HG02798 (cell line): ENCODE measurements around the gene MAPKAPK3.
"Not testable (repeated sequence)": the region's sequence is repeated elsewhere in the genome, so short reads cannot be mapped to it uniquely, and the experiment has no call there.

ENCODE experiments used
- ATAC-seq: cut with Tn5 transposase; IDR thresholded peaks from one replicate; pipeline ENCODE4 v1.9.1; 2021; ENCODE audit warnings: mild to moderate bottlenecking; ENCODE audit not compliant: unreplicated experiment, poor library complexity

Gene MAPKAPK3

DNA sequence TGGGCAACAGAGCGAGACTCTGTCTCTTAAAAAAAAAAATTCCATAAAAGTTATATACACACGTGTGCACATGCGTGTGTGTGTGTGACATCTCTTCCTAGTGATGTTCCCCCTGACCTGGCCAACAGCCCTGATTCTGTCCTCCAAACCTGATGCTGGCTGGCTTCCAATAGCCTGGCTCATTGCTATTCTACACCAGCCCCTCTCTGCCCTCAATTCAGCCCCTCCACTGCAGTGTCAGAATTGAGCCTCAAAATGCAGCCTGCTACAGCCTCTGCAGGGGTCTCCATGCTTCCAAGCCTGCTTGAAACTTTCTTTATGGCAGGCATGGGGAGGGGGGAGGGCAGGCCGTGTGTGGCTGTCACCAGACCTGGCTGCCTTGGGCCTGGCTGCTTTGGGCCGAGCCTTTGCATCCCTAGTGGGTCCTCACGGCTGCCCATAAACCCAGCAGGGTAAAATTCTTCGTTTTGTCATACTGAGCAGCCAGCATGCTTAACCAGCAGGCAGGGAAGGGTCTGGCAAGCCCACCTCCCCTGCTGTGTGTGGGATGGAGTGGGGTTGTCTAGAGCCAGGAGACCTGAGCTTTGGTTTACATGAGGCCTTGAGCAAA, 35.1 kb downstream of the MAPKAPK3 start:
- no peak for ATAC-seq

DNA sequence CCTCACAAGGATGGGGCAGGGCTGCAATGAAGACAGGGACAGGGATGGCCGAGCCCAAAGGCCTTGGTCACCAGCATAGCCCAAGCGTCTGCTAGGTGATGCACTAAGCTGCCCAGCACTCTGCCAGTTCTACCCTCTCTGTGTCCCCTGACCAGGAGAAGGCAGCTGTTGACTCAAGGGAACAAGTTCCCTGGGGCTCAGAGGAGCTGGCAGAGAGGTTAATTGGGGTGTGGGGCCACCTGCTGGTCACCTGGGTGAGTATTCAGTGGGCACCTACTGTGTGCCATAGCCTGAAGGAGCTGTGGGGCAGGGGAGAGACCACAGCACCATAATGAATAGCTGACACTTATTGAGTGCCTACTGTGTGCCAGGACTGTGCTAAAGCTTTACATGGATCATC, 35.8 kb downstream of the MAPKAPK3 start:
- no peak for ATAC-seq

DNA sequence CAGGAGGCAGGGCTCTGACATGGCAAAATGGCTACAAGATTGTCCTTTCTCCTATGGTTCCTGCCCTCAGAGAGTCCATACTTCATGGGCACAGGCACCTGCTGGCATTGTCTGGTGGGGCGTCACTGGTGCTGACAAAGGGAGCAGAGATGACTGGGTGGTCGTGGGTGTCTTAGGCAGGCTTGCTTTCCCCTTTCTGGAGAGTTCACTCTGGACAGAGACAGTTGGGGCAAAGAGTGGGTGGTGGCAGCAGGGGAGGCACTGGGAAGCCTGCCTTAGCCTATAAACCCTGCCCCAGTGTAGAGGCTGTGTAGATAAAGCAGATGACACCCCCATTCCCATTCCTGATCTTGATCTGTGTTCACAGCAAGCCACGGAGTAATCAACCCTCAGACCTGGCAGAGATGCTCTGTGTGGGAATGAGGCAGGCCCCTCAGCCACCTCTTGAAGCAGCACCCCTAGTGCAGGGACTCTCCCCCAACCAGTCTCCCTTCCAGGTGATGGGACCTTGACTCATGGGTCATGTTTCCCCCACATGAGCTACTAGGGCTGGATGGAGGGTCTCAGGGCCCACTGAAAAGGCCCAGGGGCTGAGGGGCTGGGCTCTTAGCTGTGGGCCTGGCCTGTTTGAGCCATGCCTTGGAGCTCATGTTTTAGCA, 37.1 kb downstream of the MAPKAPK3 start:
- ATAC-seq = no peak

DNA sequence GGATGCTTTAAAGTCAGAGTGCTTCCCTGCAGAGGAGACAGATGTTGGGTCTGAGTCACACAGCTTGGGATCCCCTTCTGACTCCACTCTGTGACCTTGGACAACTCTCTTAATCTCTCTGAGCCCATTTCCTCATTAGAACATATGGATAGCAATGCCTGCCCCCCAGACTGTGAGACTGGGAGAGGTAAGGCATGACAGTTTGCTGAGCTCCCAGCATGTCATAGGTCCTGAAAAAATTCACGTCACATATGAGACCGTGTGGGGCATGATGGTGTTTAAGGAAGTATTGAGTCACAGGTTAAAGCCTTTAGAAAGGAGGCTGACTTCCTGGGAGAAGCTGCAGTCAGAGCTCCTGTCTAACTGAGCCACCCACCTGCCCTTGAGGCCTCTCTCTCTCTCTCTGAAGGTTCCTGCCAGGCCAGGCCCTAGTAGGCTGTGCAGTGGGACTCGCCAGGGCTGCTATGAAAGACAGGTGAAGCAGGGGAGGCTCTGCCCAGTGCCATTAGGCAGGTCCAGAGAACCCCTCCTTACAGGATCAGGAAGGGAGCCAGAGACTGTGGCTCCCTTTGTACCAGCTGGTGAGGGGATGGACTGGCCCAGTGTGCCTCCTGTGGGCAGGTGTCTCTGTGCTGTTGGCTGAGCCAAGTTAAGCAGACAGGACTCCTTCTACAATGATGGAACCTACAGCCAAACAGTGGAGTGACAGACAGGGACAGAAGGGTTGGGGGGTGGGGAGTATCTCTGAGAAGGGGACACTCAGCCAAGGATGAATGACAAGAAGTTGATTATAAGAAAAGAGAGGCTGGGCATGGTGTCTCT, 38.3 kb downstream of the MAPKAPK3 start:
- no peak for ATAC-seq

DNA sequence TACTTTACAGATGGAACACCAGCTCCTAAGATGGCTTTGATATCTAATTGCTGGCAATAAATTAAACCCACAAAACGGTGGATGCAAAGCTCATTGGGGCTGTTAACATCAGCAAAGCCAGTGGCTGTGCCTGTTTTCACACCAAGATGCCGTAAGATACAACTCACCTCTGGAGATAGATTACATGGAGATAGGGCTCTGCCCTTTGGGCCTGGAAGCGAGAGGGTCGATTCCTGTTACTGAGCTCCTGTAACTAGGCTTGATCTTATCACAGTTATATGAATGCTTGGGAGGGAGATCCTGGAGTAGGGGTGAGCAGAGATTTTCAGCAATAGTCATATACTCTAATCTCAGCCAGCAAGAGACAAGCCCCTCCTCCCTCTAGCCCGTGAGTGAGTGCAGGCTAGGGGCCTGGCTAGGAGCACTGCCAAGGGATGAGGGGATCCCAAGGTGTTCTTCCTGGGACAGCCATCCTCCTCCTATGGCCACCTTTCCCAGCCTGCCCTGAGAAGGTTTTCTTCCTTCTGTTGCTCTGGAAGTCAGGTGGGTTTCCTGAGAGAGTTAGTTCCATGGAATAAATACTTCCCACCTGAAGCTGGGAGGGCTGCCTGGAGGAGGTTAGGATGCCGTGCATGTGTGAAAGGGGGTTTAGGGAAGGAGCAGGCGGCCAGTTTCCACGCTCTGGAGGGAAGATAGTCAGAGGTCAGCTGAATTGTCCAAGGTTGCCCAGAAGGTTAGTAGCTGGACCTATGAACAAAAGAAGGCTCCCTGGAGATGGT, 39.7 kb downstream of the MAPKAPK3 start:
- ATAC-seq = no peak

DNA sequence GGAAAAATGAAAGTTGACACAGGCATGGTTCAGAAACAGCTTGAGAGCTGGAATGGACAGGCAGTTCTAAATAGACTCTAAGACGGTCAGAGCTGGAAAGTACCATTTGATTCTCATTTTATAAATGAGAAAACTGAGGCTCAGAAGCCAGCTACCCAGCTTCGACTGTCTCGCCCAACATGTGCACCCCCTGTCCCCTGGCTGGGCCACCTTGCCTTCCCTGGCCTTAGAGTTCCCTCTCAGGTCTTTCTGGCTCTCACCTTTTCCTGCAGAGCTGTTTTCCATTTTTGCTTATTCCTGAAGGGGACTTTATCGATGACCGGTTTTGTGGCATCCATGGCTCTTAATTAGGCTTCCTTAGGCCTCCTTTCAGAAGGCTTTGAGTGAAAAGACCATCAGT, 40.5 kb downstream of the MAPKAPK3 start:
- no peak for ATAC-seq

DNA sequence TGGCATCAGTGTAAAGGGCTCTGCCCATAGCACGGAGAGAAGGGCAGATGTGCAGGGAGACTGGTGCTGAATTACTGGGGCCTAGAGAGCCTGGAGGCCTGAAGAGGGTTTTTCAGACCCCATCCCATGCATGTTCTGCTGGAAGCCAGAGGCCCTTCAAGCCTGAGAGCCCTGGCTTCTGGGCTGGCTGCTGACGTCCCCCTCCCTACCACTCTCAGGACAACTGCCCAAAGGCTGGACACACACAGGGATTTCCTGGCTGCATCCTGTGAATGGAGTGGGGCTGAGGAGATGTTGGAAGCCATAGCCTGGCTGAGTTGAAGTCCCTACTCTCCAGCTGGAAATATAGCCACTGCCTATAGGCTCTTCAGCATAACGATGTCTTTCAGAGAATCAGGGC, 40.9 kb downstream of the MAPKAPK3 start:
- no peak for ATAC-seq

DNA sequence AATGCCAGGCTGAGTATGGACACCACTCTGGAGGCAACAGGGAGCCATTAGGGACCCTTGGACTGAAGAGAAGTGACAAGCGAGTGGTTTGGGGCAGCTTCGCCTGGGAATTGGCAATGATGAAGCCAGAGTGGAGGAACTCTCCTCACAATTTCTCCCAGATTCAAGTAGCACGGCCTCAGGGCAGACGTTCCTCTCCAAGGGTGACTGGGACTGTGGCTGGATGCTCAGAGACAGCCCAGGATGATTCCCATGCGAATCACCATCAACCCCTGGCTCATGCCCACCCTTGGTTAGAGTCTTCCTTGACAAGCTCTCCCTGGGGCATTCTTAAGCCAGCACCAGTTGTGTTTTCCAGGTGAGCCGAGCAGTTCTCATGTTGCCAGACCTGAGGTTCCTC, 41.5 kb downstream of the MAPKAPK3 start:
- ATAC-seq = no peak

DNA sequence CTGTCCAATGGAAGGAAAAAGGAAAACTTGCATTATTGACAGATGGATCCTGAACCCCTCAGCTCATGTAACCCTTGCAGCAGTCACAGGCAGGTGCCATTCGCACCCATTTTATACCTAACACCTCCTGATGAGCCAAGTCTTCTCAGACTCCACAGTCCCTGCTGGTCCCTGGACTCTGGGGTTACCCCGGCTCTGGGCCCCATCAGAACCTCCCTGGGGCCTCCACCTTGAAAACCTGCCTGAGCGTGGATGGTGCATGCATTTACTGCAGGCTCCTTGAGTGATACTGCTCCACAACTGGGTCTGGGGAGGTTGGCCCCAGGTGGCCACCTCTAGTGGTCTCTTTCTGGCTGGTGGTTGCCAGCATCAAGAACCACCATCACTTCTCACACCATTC, 41.9 kb downstream of the MAPKAPK3 start:
- ATAC-seq = no peak

DNA sequence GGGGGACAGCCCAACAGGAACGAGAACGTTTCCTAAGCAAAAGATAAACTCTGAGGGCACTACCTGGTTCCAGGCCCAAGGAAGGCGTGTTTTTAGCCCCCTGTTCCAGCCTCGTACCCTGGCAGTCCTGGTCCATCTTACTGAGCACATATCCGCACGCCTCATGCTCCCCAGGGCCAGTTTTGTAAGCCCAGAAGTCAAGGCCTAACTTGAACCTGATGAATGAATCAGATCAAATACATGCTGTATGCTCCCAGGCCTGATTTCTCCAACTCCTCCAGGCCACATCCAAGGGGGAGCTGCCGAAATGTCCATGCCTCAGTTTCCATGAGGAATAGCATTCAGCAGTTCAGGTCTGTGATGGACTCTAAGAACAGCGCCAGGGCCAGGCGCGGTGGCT, 43.4 kb downstream of the MAPKAPK3 start:
- ATAC-seq = no peak

DNA sequence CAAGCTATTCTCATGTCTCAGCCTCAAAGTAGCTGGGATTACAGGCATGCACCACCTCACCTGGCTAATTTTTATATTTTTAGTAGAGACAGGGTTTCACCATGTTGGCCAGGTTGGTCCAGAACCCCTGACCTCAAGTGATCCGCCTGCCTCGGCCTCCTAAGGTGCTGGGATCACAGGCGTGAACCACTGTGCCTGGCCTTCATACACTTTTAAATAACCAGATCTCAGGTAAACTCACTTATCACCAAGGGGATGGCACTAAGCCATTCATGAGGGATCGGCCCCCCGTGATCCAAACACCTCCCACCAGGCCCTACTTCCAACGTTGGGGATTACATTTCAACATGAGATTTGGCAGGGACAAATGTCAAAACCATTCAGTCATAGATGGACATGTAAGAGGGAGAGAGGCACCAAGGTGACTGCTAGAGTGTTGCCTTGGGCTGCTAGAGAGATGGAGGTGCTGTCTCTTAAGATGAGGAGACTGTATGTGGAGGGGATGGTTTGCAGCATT, 44.4 kb downstream of the MAPKAPK3 start:
- no peak for ATAC-seq

DNA sequence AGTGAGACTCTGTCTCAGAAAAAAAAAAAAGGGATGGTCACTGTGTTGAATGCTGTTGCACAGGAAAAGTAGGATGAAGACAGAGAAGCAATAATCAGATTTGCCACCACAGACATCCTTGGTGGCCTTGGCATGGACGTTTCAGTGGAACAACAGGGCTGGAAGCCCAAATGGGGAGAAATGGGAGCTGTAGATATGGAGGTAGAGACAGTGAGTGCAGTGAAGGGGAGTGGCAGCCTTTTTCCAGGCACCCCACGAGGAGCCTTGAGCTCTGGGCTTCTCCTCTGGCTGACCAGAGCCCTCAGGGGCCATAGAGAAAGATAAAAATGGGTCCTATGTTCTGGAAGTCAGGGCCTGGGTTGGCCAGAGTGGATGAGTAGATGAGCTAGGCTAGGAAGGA, 45.5 kb downstream of the MAPKAPK3 start:
- no peak for ATAC-seq

DNA sequence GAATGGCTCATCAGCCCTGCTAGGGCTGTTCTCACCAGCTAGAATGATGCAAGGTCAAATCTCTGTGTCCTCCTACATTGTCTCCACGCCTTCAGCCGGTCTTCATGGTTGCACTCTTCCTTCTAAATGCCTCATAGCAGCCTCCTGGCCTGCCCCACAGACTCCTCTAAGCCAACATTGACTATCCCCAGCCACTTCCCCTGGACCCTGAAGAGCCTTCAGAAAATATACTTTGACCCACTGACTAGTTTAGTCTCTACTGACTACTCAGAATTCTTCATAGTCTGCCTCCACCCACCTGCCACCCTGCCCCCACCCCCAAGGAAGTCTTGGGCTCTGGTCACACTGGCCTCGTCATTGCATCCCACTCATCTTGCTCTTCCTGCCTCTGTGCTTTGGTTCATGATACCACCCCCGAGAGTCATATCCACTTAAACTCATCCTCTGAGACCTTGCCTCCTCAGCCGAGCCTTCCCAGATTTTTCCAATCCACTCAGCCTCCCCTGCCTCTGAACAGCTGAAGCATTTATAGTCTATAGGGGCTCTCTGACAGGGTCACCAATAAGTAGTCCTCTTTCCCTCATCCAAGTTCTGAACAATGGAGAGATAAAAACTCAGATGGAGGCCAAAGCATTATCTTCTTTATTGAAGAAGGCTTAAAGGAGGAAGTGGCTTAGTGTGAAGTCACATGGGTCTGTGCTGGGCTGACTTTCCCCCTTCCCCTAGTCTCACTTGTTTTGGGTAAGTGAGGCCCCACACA, 48.3 kb downstream of the MAPKAPK3 start:
- ATAC-seq = no peak

DNA sequence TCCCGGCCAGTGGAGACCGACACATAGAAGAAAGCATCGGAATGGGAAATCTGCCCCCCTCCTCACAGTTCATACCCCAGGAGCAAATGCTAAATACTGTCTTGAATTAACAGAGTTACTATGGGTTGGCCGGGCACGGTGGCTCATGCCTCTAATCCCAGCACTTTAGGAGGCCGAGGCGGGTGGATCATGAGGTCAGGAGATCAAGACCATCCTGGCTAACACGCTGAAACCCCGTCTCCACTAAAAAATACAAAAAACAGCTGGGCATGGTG, 48.8 kb downstream of the MAPKAPK3 start:
- ATAC-seq = not testable (repeated sequence)

DNA sequence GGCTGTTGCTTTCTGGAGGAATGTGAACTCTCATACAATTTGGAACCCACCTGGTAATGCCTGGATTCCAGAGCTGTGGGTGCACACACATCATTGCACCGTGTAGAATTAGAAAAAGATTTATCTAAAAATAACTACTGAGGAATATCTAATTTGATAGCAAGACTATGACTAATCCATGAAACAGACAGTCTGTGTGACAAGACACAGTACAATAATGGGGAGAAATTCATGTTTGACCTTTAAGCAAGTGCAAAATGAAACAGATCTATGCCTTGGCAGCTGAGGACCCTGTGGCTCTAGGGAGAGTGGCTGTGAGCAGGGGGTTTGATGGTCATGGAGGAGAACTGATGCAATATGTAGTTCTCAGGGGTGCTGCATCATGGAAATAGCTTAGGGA, 49.9 kb downstream of the MAPKAPK3 start:
- ATAC-seq = no peak

DNA sequence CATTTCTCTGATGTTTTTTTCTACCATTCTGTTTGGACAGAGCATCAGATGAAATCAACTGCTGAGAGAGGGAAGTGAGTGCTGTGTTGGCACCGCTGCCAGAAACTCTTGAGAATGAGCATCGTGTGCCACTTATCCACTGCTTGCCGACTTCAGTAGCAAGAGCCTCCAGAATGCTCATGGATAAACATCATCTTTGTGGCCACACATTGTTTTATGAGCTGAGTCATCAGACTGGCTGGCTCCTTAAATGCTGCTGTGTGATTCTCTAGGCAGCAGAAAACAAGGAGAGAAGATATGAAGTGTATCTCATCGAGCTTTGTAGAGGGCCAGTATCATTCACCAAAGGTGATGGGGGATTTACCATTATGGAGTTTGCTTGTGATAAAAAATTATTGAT, 54.4 kb downstream of the MAPKAPK3 start:
- no peak for ATAC-seq

DNA sequence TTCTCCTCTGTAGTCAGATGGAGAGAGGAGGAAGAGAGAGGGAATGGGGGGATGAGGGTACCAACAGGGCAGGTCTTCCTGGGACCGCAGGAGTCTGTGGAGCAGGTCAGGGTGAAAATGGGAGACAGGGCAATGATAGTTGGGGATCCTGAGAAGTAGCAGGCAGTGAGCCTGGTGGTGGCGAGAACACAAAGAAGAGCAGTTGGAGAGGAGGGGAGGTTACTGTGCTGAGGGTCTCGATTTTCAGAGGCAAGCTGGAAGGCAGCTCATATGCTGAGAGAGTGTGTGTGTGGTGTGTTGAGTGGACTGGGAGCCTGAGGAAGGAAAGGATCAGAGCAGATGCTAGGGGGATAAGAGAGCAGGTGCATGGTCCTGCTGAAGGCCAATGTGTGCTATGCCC, 55.7 kb downstream of the MAPKAPK3 start:
- ATAC-seq = no peak

DNA sequence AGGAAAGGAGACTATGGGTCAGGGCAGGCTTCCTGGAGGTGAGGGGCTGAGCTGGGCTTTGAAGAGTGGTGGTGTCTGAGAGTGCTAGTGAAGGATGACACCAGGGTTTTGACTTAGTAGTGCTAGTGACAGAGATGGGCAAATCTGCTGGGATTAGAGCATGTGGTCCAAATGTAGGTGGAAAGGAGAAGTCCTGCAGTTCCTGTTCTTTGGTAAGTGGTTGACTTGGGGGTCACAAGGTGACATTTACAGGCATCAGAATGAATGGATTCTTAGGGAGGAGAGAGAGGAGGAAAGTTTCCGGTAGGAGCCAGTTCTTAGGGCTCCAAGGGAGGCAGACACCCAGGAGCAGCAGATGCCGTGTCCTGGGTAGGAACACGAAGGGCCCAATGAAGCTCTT, 57.0 kb downstream of the MAPKAPK3 start:
- no peak for ATAC-seq

DNA sequence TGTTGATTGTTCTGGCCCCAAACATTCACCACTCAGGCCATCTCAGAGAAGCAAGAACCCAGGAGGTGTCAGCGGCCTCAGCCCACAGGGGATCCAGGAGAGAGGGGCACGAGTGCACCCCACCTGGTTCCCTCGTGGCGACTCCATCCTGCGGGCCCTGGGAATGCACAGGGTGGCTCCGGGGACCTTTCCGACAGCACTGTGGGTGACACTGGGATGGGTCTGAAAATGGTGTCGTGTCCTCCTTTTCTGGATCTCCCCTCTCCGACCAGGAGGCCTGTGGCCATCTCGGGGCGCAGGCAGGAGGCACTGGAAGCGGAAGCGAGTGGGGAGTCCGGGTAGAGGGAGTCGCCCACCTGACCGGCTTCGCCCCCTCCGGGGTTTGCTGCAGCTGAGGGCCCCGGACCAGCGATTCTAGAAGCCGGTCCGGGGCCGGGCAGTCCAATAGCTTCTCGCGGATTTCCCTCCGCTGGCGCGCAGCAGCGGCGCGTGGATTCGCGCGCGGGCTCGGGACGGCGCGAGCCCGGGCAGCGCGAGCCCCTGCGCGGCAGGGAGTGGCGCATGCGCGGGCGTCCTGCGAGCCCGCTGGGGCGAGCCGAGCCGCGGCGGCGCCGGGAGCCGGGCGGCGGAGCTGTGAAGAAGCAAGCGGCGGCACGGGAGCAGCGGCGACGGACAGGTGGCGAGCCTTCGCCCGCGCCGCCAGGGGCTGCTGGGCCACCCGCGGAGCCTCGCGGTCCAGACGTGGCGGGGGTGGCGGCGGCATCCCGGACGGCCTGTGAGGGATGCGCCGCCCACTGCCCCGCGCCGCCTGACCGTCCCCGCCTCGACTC, 57.6 kb downstream of the MAPKAPK3 start, which contains the start of gene DOCK3:
TSS of gene DOCK3 (plus strand) at position 579 of the 830 bp plus-strand sequence. CDS start 337 bp downstream, outside the sequence.
- peak; percentile 62 for ATAC-seq
